Measurements from ENCODE around the gene TMEM263. TPM values are rescaled to one million over a fixed set of nuclear protein-coding genes. Genes with fewer than 3 reads are reported as not detected.

Gene TMEM263
- total and polyA plus RNA-seq, 2 of the 8 experiments (the other 6 are each of a cell fraction or from before 2014, with no cell fraction given) = 2.9 to 12.3 TPM

GRCh38 chr12:106976668-106977067 lies 21.0 kb downstream of the TMEM263 start:
- H3K23me2 ChIP-seq (ENCODE audit: low read depth, low read length) = no peaks in the 10 kb centered on the region
- H3K36me3 ChIP-seq (ENCODE audit: control insufficient read depth in 2 of 4, insufficient read depth in 4 of 4, low read length in 3 of 4) = no peaks in the 10 kb centered on the region
- H3K4me1 ChIP-seq (replicated peaks in 1 of 4; ENCODE audit: control insufficient read depth in 3 of 4, insufficient read depth in 4 of 4, low read length in 3 of 4) = no peaks in the 10 kb centered on the region
- no peak overlapping the region for H2AK5ac ChIP-seq (ENCODE audit: low read depth, low read length)
- H3K9me3 ChIP-seq (ENCODE audit: insufficient read depth in 2 of 2, low read depth in 1 of 2, low read length in 1 of 2) = no peaks in the 10 kb centered on the region
- H4K20me1 ChIP-seq (replicated peaks in 1 of 2; ENCODE audit: control insufficient read depth in 1 of 2, insufficient read depth in 2 of 2, low read length in 2 of 2) = no peaks in the 10 kb centered on the region
- H2BK120ac ChIP-seq (replicated peaks; ENCODE audit: low read depth, low read length) = no peak overlapping the region
- H4K8ac ChIP-seq (ENCODE audit: extremely low read depth, insufficient read depth, low read length) = no peak overlapping the region
- H3K79me1 ChIP-seq (ENCODE audit: low read depth, low read length) = no peaks in the 10 kb centered on the region
- WGBS, 2 experiments (ENCODE audit: extremely low coverage in 1 of 2, insufficient coverage in 1 of 2, insufficient read length in 1 of 2, insufficient replicate concordance in 2 of 2, low coverage in 1 of 2, low lambda C conversion rate in 2 of 2, missing lambda C conversion rate in 1 of 2) = 80% methylated on average over 1 of the region's 1 CpG; no CpG with 5 or more reads in 1 of the 2 experiments
- no peak overlapping the region for H4K91ac ChIP-seq (replicated peaks; ENCODE audit: insufficient read length, low read length)
- H3K56ac ChIP-seq (replicated peaks; ENCODE audit: insufficient read length, low read depth, low read length) = no peak overlapping the region
- no peak overlapping the region for H3K23ac ChIP-seq (ENCODE audit: insufficient read length)
- FAIRE-seq = no peak
- H3K4me3 ChIP-seq (ENCODE audit: extremely low read depth in 1 of 4, insufficient read depth in 2 of 4, low read depth in 3 of 4, low read length in 4 of 4) = no peak overlapping the region
- no peak overlapping the region for H2BK5ac ChIP-seq (ENCODE audit: low read depth, low read length)
- no peak for DNase-seq (ENCODE audit: low read depth in 1 of 2, low spot score in 2 of 2)
- no peak overlapping the region for H3K9ac ChIP-seq (replicated peaks in 1 of 4; ENCODE audit: extremely low read depth in 1 of 4, low read depth in 3 of 4, low read length in 3 of 4)
- no peak overlapping the region for H4K5ac ChIP-seq (ENCODE audit: insufficient read length, low read depth, low read length)
- no peak overlapping the region for H3K4me2 ChIP-seq (ENCODE audit: insufficient read depth in 1 of 2, low read depth in 2 of 2, low read length in 2 of 2)
- H2BK15ac ChIP-seq (ENCODE audit: low read length) = no peak overlapping the region
- no peak overlapping the region for H3K27ac ChIP-seq (ENCODE audit: low read depth, low read length)
- no peak overlapping the region for H2BK20ac ChIP-seq (ENCODE audit: low read length)
- no peak overlapping the region for H2AFZ ChIP-seq (ENCODE audit: low read length)
- no peak overlapping the region for H3K18ac ChIP-seq (ENCODE audit: extremely low read depth, low read length)
- no peak overlapping the region for H2BK12ac ChIP-seq (ENCODE audit: low read depth, low read length)
- ChIA-PET POLR2A (ENCODE audit: partially characterized antibody) (interaction anchor here (2.2 to 3.2 kb wide), 2 partner anchors 10 to 20 kb away, joined by 5 to 11 read pairs; partner anchors contain the start of genes MTERF2 and TMEM263), CTCF (ENCODE audit: partially characterized antibody) (interaction anchor here (1.6 kb wide), 1 partner anchor 37 kb away, joined by 3 read pairs; no protein-coding TSS in a partner anchor)
- no peak overlapping the region for H3K4ac ChIP-seq (replicated peaks; ENCODE audit: insufficient read length, low read depth, low read length)
- H3K27me3 ChIP-seq (replicated peaks in 1 of 4; ENCODE audit: control insufficient read depth in 3 of 4, extremely low read depth in 1 of 4, insufficient read depth in 3 of 4, low read length in 3 of 4) = no peaks in the 10 kb centered on the region
- H3K14ac ChIP-seq (ENCODE audit: insufficient read length) = no peak overlapping the region
- no peaks in the 10 kb centered on the region for H3K79me2 ChIP-seq (ENCODE audit: control insufficient read depth in 1 of 2, insufficient read depth in 2 of 2, low read length in 2 of 2)
- no peak for TF ChIP-seq HDAC2 (IDR thresholded peaks at IDR 0.05; ENCODE audit: borderline replicate concordance in 1 of 2, low read depth in 2 of 2, low read length in 2 of 2)
- no peak for TF ChIP-seq JUND (IDR thresholded peaks at IDR 0.05; ENCODE audit: low read length)
- TF ChIP-seq TBP (IDR thresholded peaks at IDR 0.05; ENCODE audit: low read depth, low read length) = no peak
- TF ChIP-seq KDM5A (IDR thresholded peaks at IDR 0.05; ENCODE audit: low read length) = no peak
- TF ChIP-seq, protein P1, sequence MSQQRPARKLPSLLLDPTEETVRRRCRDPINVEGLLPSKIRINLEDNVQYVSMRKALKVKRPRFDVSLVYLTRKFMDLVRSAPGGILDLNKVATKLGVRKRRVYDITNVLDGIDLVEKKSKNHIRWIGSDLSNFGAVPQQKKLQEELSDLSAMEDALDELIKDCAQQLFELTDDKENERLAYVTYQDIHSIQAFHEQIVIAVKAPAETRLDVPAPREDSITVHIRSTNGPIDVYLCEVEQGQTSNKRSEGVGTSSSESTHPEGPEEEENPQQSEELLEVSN (IDR thresholded peaks at IDR 0.05) = no peak
- TF ChIP-seq CREB1 (IDR thresholded peaks at IDR 0.05) = no peak
- no peak for TF ChIP-seq SRF (IDR thresholded peaks at IDR 0.05; ENCODE audit: low read depth, low read length)
- no peak for TF ChIP-seq BACH1 (IDR thresholded peaks at IDR 0.05; ENCODE audit: low read length)
- no peak for TF ChIP-seq EP300 (IDR thresholded peaks at IDR 0.05; ENCODE audit: borderline replicate concordance in 1 of 2, low read depth in 2 of 2, low read length in 2 of 2)
- TF ChIP-seq ZNF274 (IDR thresholded peaks at IDR 0.05; ENCODE audit: borderline replicate concordance, extremely low read depth, low read length) = no peak
- TF ChIP-seq, protein P2, sequence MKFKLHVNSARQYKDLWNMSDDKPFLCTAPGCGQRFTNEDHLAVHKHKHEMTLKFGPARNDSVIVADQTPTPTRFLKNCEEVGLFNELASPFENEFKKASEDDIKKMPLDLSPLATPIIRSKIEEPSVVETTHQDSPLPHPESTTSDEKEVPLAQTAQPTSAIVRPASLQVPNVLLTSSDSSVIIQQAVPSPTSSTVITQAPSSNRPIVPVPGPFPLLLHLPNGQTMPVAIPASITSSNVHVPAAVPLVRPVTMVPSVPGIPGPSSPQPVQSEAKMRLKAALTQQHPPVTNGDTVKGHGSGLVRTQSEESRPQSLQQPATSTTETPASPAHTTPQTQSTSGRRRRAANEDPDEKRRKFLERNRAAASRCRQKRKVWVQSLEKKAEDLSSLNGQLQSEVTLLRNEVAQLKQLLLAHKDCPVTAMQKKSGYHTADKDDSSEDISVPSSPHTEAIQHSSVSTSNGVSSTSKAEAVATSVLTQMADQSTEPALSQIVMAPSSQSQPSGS (IDR thresholded peaks at IDR 0.05; ENCODE audit: low read length) = no peak

Measured in H1 (cell line).